ENCODE data around the gene NHERF1. TPM values are rescaled to one million over a fixed set of nuclear protein-coding genes. Genes with fewer than 3 reads are reported as not detected.

The NHERF1 gene
- polyA plus RNA-seq, 1 donor, result 5.3 TPM

DNA sequence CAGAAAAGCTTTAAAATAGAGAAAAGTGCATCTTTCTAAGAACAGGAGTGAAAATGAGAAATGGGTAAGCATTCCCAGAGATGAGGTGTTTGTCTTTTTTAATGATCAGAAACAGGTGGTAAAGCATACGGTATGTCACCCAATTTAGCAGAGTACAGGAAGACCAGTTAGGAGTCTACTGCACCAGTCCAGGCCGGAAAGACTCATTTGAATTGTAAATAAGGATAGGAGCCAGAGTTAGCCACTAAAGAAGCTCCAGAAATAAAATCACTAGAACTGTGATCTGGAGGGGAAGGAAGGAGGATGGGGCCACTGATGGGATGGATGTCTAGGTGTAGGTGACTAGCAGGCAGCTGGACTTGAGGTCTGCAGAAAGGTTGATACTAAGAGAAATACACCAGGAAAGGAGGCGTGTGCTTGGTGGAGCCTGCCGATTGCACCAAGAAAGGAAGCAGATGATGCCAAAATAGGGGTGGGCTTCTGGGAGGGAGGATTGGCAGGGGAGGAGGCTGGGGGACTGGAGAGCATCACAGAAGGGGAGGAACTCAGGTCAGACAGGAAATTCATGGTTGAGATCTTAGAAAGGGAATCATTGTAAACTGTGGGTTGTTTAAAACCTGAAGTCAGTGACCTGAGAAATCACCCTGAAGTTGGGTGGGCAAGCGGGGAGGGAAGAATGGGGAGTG lies 35.8 kb downstream of the NHERF1 start:
- DNase-seq (ENCODE audit: low read depth), result no peak

DNA sequence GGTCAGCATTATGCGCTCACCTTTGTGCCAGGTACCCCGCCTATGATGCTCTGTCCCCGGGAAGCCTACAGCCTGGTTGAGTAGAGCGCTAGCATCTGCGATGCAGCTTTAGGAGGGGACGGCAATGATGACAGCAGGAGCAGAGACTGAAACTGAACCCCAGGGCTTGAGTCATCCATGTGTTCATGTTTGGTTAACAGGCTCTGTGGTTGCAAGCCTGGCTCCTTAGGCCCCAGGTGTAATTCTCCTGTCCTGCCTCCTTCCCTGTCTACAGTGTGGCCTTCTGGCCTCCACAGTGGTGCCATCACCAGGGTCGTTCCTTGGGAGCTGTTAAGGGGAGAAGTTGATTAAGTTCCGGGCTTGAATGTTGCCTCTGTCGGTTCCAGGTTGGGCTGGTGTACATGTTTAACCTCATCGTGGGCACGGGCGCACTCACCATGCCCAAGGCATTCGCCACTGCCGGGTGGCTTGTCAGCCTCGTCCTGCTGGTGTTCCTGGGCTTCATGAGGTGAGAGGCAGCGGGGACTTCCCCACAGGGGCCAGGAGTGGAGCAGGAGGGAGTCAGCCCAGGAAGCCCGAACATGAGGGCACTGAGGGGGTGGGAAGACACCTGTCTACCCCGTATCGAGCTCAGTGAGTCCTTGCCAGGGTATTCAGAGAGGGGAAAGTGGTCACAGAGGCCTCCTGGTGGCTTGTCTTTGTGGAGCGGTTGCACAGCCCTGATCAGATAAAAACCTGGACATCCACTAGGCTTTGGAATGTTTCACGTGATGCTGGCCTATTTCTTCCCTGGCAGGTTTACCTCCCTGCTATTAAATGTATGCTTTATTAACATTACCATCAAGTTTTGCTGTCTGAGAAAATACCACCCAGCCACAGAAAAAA lies 36.9 kb downstream of the NHERF1 start:
- no peak for DNase-seq (ENCODE audit: low read depth)

DNA sequence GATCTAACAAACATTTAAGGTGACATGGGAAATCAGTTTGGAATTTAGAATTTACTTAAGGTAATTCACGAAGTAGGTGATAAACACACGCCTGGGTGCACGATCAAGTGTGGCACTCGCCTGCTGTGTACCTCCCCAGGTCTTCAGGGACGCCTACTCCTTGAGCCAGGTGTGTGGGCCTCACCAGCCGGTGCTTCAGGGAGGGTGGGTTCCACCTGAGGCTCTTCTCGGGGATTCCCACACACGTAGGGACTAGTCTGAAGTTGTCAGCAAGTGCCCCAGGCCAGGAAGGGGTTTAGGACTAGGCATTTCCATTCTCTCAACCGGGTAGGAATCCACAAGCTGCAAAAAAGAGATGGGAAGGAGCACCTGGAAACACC lies 37.5 kb downstream of the NHERF1 start:
- no peak for DNase-seq (ENCODE audit: low read depth)

DNA sequence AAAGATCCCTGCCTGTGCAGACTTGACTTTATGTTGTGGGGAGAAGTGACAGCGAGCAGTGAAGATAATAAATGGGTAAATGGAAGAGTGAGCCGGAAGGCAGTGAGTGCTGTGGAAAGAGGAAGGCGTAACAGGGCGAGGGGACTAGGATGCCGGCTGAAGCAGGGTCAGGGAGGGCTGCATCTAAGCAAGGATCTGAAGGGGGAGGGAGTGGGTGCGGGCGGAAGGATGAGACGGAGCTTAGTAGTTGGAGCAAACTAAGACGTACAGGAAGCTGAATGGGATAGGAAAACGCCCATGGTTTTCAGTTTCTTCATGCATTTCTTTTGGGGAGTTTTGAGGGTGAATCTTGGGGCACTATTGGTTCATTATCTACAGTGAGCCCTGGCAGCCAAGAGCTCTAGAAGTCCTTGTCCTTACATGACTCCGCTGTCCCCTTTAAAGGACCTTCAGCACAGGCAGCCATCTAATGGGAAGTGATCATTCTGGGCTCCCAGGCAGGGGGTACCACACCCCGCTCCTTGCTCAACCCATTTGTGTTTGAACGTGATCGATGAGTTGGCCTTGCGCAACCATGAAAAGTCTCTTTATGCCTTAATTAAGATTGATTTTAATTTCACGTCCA lies 38.1 kb downstream of the NHERF1 start:
- no peak for DNase-seq (ENCODE audit: low read depth)

DNA sequence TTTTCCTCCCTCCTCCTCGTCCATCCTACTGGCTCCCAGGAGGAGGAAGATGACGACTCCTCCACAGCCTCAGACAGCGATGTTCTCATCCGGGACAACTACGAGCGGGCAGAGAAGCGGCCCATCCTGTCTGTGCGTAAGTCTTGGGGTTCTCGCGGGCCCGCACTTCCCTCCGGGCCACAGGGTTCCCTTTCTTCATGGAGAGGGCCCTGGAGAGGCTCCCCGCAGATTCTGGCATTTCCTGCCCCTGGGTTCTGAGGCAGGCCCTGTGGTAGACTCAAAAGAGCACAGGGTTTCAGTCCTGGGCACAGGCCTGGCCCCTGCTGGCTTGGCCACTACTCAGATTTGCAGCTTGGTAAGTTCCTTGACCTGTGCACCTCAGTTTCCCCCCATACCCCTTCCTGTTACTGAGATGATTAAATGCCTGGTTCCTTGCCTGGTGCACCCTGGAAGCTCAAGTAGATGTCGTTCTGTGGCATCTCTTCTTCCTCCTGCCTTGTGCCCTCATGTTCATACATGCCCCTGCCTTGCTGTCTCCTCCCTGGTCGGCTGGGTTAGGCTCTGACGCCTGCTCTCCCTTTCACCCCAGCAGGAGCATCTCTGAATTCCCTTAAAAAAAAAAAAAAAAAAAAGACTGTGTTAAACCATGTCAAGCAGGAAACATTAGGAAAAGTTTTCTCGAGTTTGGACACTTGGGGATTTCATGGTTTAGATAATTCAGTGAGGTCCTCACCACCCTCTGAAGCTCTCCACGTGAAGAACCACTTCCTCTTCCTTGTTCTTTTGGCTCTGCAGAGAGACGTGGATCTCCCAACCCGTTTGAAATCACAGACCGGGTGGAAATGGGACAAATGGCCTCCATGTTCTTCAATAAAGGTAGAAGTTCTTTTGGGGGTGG lies 42.0 kb downstream of the NHERF1 start:
- no peak for DNase-seq (ENCODE audit: low read depth)

DNA sequence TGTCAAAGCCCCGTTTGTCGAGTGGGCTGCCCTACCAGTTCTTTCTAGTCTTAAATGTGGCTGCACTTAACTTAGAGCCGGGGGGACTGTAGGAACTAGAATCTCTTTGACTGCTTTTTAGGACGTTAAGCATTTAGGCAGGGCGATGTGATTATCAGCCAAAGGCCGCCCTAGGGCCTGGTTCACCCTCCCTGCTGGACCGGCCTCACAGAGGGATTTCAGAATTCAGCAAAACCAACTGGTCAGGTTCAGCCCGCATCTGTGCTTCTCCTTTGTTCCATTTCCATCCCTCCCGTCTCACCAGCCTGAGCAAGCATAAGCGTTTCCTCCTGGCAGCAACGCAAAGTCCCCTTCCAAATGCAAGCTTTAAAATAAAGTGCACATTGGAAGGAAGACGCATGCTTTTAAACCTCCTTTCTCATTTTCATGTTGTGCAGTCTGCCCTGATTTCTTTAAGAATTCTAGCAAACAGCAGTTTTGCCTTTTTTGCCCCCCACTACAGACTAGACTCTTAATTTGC lies 44.2 kb downstream of the NHERF1 start:
- DNase-seq (ENCODE audit: low read depth), result no peak

DNA sequence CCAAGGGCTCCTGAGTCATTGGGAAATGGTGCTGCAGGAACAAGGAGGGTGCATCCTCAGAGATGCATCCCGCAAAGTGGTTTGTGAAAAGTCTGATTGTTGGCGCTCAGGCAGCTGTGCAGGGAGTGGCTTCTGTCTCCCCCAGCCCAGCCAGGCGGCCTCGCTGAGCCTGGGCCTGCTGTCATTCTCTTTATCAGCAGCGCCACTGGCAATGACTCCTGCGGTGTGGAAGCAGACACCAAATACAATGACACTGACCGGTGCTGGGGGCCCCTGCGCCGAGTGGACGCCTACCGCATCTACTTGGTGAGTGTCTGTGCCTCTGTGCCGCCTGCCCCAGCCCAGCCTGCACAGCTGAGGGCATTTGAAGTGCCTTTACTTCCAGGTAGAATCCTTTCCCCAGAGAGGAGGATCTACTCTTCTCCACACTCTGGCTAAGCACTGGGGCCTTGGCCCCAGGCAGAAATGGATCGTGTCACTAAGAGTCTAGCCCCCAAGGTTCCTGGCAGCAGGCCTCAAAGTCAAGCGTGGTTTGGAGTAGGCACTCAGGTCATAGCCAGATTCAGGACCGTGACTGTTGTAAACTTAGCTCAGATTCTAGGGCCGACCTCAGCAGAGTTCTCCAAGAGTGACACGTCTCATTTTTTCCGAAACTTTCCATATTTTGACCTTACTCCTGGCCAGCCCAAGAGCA lies 47.0 kb downstream of the NHERF1 start:
- no peak for DNase-seq (ENCODE audit: low read depth)

DNA sequence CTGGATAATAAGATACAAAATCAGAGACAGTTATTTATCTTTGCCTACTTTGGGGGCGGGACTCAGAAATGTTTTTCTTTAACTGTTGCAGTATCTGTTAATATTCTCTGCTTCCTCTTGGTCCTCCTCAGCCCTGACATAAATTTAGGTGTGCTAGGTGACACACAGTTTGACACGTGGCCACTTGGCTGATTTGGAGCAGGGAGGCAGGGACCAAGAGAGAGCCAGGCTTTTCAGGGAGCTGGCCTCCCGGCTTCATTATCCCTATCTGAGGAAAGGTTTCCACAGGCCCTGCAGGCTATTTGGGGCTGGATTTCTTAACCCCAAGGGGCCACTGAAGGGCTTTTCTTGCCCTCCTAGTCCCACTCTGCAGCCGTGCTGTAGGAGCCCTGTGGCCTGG lies 47.8 kb downstream of the NHERF1 start:
- no peak for DNase-seq (ENCODE audit: low read depth)

DNA sequence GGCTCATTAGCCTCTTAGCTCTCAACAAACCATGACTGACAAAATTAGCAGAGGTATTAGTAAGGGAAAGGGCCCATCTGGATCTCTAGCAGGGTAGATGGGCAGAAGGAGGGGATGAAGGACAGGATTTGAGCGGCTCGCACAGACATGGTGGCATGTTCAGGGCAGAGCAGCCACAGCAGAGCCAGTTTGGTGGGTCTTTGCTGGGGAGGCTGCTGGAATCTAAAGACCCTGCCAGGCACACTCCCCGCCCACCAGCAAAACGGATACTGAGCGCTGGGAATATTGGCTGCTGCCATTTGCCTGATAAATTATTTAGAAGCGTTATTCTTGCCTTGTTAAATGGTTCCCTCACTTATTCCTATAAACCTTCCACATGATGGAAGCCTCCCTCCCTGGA lies 48.4 kb downstream of the NHERF1 start:
- no peak for DNase-seq (ENCODE audit: low read depth)

DNA sequence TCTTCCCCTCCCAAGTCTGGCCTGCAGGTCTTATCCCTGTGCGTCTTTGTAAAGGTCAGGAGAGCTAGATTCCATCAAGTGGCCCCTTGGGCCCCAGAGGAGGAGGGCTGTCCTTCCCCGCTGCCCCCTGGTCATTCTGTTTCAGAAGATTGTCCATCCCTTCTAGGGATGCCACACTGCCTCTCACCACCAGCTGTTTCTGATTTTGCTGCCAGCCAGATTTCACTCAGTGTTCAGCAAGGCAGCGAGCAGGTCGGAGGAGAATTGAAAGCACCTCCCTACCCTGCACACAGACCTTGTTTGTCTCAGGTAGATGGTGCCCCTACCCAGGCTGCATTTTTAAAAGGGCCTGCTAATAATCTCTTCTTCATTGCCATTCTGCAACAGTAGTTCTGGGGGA lies 49.4 kb downstream of the NHERF1 start:
- no peak for DNase-seq (ENCODE audit: low read depth)

DNA sequence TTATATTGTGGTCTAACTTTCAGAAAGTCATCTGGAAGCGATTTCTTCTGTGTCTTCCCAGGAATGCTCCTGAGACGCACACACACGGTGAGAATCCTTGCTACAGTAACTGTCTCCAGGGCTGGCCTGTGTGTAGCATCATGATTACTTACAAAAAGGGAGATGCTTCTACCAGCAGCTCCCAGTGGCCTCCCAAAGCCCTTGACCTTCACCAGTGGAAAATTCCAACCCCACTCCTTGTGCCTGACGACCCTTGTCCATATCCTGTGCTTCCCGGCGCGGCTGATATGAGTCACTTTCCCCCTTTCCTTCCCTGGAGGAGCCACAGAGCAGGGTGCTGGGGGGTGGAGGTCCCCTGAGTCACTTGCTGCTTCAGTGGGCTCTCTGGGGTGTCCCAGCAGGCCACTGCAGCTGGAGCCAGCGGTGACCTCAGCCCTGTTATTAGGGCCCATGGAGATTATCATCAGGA lies 49.8 kb downstream of the NHERF1 start:
- no peak for DNase-seq (ENCODE audit: low read depth)

DNA sequence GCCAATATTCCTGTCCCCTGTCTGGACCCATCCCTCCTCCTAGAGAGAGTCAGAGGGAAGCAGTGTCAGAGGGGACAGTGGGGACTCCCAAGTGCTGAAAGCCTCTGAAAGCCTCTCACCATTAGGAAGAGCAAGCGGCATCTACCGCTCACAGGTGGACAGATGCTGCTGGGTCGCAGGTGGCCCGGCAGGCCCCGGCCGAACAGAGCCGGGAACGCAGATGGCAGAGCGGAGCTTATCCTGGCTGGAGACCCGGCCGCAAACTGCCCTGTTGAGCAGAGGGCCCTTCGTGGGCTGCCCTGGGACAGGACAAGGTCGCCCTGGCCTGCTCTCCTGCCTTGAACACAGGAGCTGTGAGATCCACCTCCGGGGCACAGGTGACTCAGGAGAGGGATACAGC lies 50.7 kb downstream of the NHERF1 start:
- no peak for DNase-seq (ENCODE audit: low read depth)

DNA sequence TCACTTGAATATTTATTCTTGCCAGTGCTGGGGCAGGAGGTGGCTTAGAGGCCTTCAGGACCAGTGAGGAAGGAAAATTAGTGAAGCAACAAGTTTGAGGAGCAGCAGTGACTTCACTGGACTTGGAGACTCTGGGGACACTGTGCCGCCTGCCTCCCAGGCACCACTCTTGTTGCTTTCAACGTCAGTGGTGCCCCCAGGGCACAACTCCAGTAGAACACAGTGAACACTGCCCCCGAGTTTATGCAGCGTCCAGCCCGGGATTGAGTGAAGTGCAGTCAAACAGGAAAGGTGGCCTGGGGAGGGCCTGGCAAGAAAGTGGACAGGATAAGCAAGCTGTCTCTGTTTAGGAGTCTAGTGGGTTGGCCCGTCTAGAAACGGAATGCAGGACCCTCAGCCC lies 52.1 kb downstream of the NHERF1 start:
- no peak for DNase-seq (ENCODE audit: low read depth)

DNA sequence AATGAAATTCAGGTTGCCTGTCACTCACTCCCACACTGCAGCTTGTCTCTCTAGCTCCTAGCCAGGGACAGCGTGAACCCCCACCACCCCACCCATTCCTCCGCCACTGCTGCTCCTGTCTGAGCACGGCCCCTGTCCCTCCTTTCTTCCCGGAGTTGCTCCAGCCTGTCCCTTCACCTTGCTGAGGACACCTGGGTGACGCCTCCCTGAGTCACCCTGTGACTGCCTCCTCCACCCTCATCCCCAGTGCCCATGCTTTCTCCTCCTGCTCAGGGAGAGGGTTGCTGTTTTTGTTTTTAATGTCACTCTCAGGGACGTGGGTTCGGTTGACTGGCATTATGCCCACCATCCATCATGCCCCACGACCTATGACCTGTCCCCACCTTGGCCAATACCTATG lies 53.5 kb downstream of the NHERF1 start:
- DNase-seq (ENCODE audit: low read depth), result no peak

DNA sequence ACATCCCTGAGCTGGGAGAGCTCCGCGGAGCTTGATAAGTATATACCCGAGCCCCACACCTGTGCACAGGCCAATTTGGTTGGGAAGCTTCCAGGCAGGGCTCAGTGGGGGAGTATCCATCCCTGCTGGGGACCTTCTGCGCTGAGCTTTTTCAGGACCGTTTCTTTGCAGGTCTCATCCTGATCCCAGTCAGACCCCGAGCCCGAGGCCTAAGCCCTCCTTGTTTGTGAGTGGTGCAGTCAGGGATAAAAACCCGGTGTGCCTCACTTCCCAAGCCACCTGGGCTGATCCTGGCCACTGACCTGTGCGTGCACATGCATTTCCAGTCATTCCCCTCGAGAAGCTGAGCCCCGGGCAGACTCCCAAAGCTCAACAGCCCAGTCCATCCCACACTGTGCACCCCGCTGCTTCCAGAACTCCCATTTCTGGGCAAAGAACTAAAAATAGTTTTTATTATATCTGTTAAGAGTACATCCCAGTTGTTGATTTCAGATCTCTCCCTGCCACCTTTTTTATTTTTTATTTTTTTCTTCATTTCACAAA lies 55.0 kb downstream of the NHERF1 start:
- no peak for DNase-seq (ENCODE audit: low read depth)

DNA sequence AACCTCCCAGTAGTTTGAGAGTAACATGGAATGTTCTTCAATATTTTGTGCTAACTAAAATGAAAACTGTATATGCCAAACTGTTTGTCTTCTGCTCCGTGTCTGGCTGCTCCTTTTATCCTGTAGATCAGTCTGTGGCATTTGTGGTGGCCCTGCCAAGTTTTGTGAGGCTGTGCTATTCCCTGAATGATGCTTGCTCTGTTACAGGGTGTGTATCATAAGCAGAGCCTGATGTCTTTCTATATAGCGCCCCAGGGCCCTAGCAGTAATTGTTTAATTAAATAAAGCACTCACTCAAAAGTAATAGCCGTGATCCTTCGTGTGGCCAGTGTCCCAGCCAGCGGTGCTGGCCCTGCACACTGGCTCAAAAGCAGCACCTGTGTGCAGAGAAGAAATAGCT lies 55.5 kb downstream of the NHERF1 start:
- no peak for DNase-seq (ENCODE audit: low read depth)

DNA sequence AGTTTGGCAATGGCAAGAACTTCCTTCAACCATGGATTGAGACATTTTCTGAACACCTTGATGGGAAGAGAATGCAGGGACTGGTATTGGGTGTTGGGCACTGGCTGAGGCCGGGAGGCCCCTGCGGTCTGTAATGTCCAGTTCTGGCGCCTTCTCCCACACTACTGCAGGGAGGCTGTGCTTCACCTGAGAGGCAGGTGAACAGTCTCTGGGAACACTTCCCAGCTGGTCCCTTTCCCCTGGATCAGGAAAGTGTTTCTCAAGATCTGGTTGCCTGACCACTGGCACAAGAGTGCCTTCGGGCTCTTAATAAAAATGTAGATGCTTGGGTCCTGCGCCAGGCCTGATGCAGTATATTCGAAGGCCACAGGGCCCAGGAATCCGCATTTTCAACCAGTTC lies 56.3 kb downstream of the NHERF1 start:
- DNase-seq (ENCODE audit: low read depth), result no peak

DNA sequence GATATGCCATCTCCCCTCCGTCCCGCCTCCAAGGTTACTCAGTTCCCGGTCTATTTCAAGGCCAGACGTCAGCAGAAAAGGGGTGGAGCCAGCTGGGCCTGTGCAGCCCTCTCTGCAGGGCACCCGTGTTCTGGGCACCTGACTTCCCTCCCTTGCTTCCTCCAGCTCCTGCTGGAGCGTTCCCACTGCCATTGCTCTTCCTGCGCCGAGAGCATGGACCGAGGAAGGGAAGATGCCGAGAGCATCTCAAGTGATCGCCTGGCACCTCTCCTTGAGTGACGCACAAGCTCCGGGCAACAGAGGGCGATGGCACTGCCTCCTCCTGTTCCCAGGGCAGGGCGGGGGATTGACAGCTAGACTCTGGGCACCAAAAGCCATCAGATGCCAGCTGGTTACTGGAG lies 57.2 kb downstream of the NHERF1 start:
- no peak for DNase-seq (ENCODE audit: low read depth)

DNA sequence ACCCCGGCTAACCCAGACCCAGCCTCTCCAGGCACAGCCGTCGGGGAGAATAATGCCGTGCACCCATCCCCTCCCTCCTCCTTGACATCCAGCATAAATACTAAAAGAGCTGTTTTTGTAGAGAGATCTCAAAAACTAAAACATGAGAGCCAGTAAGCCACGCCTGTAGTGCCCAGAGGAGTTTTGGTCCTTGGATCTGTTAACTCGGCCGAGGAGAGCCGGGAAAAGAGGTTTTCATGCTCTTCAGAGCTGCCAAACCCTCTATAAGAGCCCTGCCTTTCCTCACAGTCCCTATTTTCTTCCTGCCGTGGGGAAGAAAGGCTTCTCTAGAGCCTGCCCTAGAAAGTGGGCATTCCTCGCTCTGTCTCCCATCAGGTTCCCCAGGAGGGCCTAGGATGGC lies 57.9 kb downstream of the NHERF1 start:
- DNase-seq (ENCODE audit: low read depth), result no peak

DNA sequence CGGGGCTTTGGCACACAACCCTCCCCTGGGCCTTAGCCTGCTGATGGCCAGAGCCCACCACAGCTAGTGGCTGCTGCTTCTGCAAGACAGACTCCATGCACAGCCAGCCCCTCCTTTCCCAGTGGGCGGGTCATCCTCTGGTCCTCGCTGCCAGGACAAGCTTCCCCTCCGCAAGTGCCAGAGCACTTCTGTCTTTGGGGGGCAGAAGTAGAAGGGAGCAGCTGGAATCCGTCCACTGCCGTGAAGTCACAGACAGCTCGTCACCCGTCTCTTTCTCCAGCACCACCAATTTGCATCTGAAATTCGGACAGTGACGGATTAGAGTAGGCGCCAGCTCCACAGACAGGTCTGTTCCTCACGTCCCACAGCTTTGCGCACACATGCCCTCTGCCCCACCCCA lies 59.0 kb downstream of the NHERF1 start:
- no peak for DNase-seq (ENCODE audit: low read depth)

DNA sequence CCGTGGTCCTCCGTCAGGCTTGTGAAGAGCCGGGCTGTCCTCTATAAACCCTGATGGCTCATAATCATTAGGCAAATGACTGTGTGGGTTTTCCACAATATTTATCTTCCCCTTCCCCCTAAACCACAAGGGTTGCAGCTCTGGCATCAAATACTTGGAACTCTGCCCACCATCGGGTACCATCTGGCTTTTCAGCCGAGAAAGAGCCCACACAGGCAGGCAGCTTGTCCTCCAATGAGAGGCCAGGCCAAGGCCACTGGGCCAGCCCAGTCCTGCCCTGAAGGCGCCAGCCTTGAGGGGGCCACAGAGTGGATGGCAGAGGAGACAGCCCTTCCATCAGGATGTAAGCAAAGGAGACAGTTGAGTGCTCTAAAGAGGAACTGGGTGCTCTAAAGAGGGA lies 59.5 kb downstream of the NHERF1 start:
- no peak for DNase-seq (ENCODE audit: low read depth)
